SK-N-SH treated with all-trans-retinoic acid at 6 μM for 48 hours (cell line): ENCODE measurements around the gene STRBP.

Source experiments
- ARNTL ChIP-seq: fragments of 450-650 bp; formaldehyde crosslinking; IDR thresholded peaks from 2 replicates; pipeline ENCODE4 v1.5.0; 2020; ENCODE audit warnings: low read depth, mild to moderate bottlenecking, moderate library complexity, borderline replicate concordance
- CREB5 ChIP-seq: fragments of 250-450 bp; sonication (Bioruptor Pico); IDR thresholded peaks from 2 replicates; pipeline ENCODE4 v1.5.1; 2020; ENCODE audit warnings: low read depth, mild to moderate bottlenecking, moderate library complexity
- CSDC2 ChIP-seq: fragments of 250-450 bp; sonication (Bioruptor Pico); IDR thresholded peaks from 2 replicates; pipeline ENCODE4 v1.5.0; 2020; ENCODE audit warnings: mild to moderate bottlenecking, moderate library complexity
- CSRNP3 ChIP-seq: fragments of 250-450 bp; sonication (Bioruptor Pico); IDR thresholded peaks from 2 replicates; pipeline ENCODE4 v1.5.1; 2021; ENCODE audit warnings: mild to moderate bottlenecking, moderate library complexity
- ISL1 ChIP-seq: fragments of 250-450 bp; sonication (Bioruptor Pico); IDR thresholded peaks from 2 replicates; pipeline ENCODE4 v2.1.2; 2022; ENCODE audit warnings: mild to moderate bottlenecking, moderate library complexity
- POU6F1 ChIP-seq: fragments of 250-450 bp; sonication (Bioruptor Pico); IDR thresholded peaks from 2 replicates; pipeline ENCODE4 v1.8.0; 2021; ENCODE audit warnings: low read depth, mild to moderate bottlenecking, moderate library complexity, borderline replicate concordance
- PPARA ChIP-seq: fragments of 250-450 bp; sonication (Bioruptor Pico); IDR thresholded peaks from 2 replicates; pipeline ENCODE4 v1.5.0; 2020; ENCODE audit warnings: mild to moderate bottlenecking, borderline replicate concordance
- TCF4 ChIP-seq: fragments of 250-450 bp; sonication (Bioruptor Pico); IDR thresholded peaks from 2 replicates; pipeline ENCODE4 v1.8.0; 2021; ENCODE audit warnings: mild to moderate bottlenecking, moderate library complexity, borderline replicate concordance
- ZFP3 ChIP-seq: fragments of 250-450 bp; sonication (Bioruptor Pico); IDR thresholded peaks from 2 replicates; pipeline ENCODE4 v1.5.0; 2020; ENCODE audit warnings: mild to moderate bottlenecking, moderate library complexity
- ZFP30 ChIP-seq: fragments of 450-650 bp; formaldehyde crosslinking; IDR thresholded peaks from 2 replicates; pipeline ENCODE4 v1.5.0; 2022; ENCODE audit warnings: mild to moderate bottlenecking, moderate library complexity
- ZNF565 ChIP-seq: fragments of 450-650 bp; formaldehyde crosslinking; conservative IDR thresholded peaks from 2 replicates; pipeline ENCODE4 v1.5.0; 2020; ENCODE audit warnings: low read depth, mild to moderate bottlenecking, moderate library complexity
- ZNF8 ChIP-seq: fragments of 450-650 bp; formaldehyde crosslinking; IDR thresholded peaks from 2 replicates; pipeline ENCODE4 v1.5.0; 2020; ENCODE audit warnings: mild to moderate bottlenecking, moderate library complexity
- TF ChIP-seq, protein P1 (sequence below): fragments of 250-450 bp; sonication (Bioruptor Pico); IDR thresholded peaks from 2 replicates; pipeline ENCODE4 v1.8.0; 2020; ENCODE audit warnings: mild to moderate bottlenecking, moderate library complexity, borderline replicate concordance

- TF ChIP-seq TCF4 (CRISPR knock-in tag), result no peak
- TF ChIP-seq ISL1 (CRISPR knock-in tag), result no peak
- TF ChIP-seq, protein P1, sequence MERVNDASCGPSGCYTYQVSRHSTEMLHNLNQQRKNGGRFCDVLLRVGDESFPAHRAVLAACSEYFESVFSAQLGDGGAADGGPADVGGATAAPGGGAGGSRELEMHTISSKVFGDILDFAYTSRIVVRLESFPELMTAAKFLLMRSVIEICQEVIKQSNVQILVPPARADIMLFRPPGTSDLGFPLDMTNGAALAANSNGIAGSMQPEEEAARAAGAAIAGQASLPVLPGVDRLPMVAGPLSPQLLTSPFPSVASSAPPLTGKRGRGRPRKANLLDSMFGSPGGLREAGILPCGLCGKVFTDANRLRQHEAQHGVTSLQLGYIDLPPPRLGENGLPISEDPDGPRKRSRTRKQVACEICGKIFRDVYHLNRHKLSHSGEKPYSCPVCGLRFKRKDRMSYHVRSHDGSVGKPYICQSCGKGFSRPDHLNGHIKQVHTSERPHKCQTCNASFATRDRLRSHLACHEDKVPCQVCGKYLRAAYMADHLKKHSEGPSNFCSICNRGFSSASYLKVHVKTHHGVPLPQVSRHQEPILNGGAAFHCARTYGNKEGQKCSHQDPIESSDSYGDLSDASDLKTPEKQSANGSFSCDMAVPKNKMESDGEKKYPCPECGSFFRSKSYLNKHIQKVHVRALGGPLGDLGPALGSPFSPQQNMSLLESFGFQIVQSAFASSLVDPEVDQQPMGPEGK (CRISPR knock-in tag), result no peak
- TF ChIP-seq CSDC2, result no peak
- no peak for TF ChIP-seq ZFP3
- no peak for TF ChIP-seq CREB5 (CRISPR knock-in tag)
- no peak for TF ChIP-seq ZFP30 (CRISPR knock-in tag)
- TF ChIP-seq ZNF565, result no peak
- no peak for TF ChIP-seq CSRNP3 (CRISPR knock-in tag)
- no peak for TF ChIP-seq PPARA (CRISPR knock-in tag)
- no peak for TF ChIP-seq ZNF8 (CRISPR knock-in tag)
- TF ChIP-seq POU6F1 (CRISPR knock-in tag), result no peak
- TF ChIP-seq ARNTL, result no peak
Measured at GRCh38 chr9:123129423-123129822, 139.0 kb downstream of the STRBP start.
